ENCODE results near the gene MRI1.

Gene MRI1

GRCh38 chr19:13795595-13796300 is 31.4 kb downstream of the MRI1 start:
- DNase-seq = no peak

- no peak for DNase-seq
These were observed 32.2 kb downstream of the MRI1 start for GRCh38 chr19:13796301-13797057.

- no peak for DNase-seq
These were observed 32.7 kb downstream of the MRI1 start for GRCh38 chr19:13797058-13797440.

- DNase-seq = no peak
These were observed 33.5 kb downstream of the MRI1 start for GRCh38 chr19:13797870-13798269.

- no peak for DNase-seq
These were observed 35.3 kb downstream of the MRI1 start for GRCh38 chr19:13799669-13800068.

- no peak for DNase-seq
These were observed 38.7 kb downstream of the MRI1 start for GRCh38 chr19:13803038-13803437.

- no peak for DNase-seq
These were observed 40.7 kb downstream of the MRI1 start for GRCh38 chr19:13804830-13805683.

GRCh38 chr19:13806728-13807127 is 42.4 kb downstream of the MRI1 start:
- no peak for DNase-seq

GRCh38 chr19:13807421-13808021 is 43.2 kb downstream of the MRI1 start:
- no peak for DNase-seq

GRCh38 chr19:13808856-13809255 is 44.5 kb downstream of the MRI1 start:
- DNase-seq = no peak

GRCh38 chr19:13812544-13812943 is 48.2 kb downstream of the MRI1 start:
- no peak for DNase-seq

- no peak for DNase-seq
These were observed 48.8 kb downstream of the MRI1 start for GRCh38 chr19:13813147-13813546.

- no peak for DNase-seq
These were observed 50.2 kb downstream of the MRI1 start for GRCh38 chr19:13814550-13814949.

- DNase-seq = no peak
These were observed 52.8 kb downstream of the MRI1 start for GRCh38 chr19:13817018-13817614.

GRCh38 chr19:13817615-13818371 is 53.5 kb downstream of the MRI1 start:
- no peak for DNase-seq

- no peak for DNase-seq
These were observed 54.9 kb downstream of the MRI1 start for GRCh38 chr19:13819238-13819637.

GRCh38 chr19:13821292-13821691 is 57.0 kb downstream of the MRI1 start:
- DNase-seq = no peak

- DNase-seq = no peak
These were observed 58.9 kb downstream of the MRI1 start for GRCh38 chr19:13823256-13823655.

Measured in GDM1 (cell line).